SU-DHL-6 (cell line): ENCODE data around the gene MUCL3.
A peak's percentile ranks its signal among the peaks of the same experiment; 100 is the strongest.
"Not testable (repeated sequence)": the region's sequence is repeated elsewhere in the genome, so short reads cannot be mapped to it uniquely, and the experiment has no call there.

Experiments
- H2AFZ ChIP-seq: fragments of 200-600 bp; sonication (generic); 2 replicates; pipeline ENCODE4 v1.6.1; 2014; ENCODE audit warnings: low read depth, mild to moderate bottlenecking, moderate library complexity, mixed read lengths, antibody characterized with exemption, low read length; ENCODE audit not compliant: severe bottlenecking
- H3F3A ChIP-seq: fragments of 200-600 bp; shearing (Covaris generic); 2 replicates; pipeline ENCODE4 v1.6.0; 2016; ENCODE audit warnings: antibody characterized with exemption, mild to moderate bottlenecking; ENCODE audit not compliant: insufficient read depth
- H3K27ac ChIP-seq: fragments of 200-600 bp; sonication (generic); 2 replicates; pipeline ENCODE4 v1.5.1; 2016; ENCODE audit warnings: low read depth, mild to moderate bottlenecking, low read length, moderate library complexity, mixed read lengths
- H3K27me3 ChIP-seq: fragments of 200-600 bp; sonication (generic), shearing (Covaris generic); 2 replicates; pipeline ENCODE4 v1.6.0; 2014; ENCODE audit warnings: mild to moderate bottlenecking, low read length
- H3K36me3 ChIP-seq: fragments of 200-600 bp; sonication (generic); 2 replicates; pipeline ENCODE4 v1.6.1; 2014; ENCODE audit warnings: mild to moderate bottlenecking, low read length, mixed read lengths
- H3K4me2 ChIP-seq: fragments of 300-600, 200-600 bp; shearing (Covaris generic), sonication (generic); 2 replicates; pipeline ENCODE4 v1.6.0; 2014; ENCODE audit warnings: low read length, low read depth, mild to moderate bottlenecking; ENCODE audit not compliant: poor library complexity, severe bottlenecking
- H3K4me3 ChIP-seq: fragments of 200-600 bp; sonication (generic); 2 replicates; pipeline ENCODE4 v1.5.1; 2014; ENCODE audit warnings: antibody characterized with exemption, low read length, mild to moderate bottlenecking, mixed read lengths; ENCODE audit not compliant: insufficient read depth, poor library complexity, severe bottlenecking
- H3K79me2 ChIP-seq: fragments of 200-600 bp; sonication (generic); 2 replicates; pipeline ENCODE4 v1.6.1; 2014; ENCODE audit warnings: mild to moderate bottlenecking, low read length, moderate library complexity; ENCODE audit not compliant: insufficient read depth
- H3K9ac ChIP-seq: fragments of 200-600 bp; sonication (generic); 2 replicates; pipeline ENCODE4 v1.7.0; 2014; ENCODE audit warnings: mild to moderate bottlenecking, low read length
- H3K9me2 ChIP-seq: fragments of 200-600 bp; sonication (generic); replicated peaks from 2 replicates; pipeline ENCODE4 v1.6.1; 2014; ENCODE audit warnings: low read length; ENCODE audit not compliant: insufficient read depth
- H3K9me3 ChIP-seq: fragments of 200-600 bp; sonication (generic); 2 replicates; pipeline ENCODE4 v1.6.1; 2014; ENCODE audit warnings: low read length, mixed read lengths; ENCODE audit not compliant: insufficient read depth
- H4K20me1 ChIP-seq: fragments of 200-600 bp; sonication (generic); 2 replicates; pipeline ENCODE4 v1.6.1; 2014; ENCODE audit warnings: low read depth, mild to moderate bottlenecking, antibody characterized with exemption, low read length, moderate library complexity, mixed read lengths
- CTCF ChIP-seq: fragments of 200-600 bp; sonication (generic); IDR thresholded peaks from one replicate; pipeline ENCODE4 v1.5.1; 2017; ENCODE audit warnings: antibody characterized with exemption, mild to moderate bottlenecking, low read length, moderate library complexity; ENCODE audit not compliant: insufficient read depth, poor library complexity, severe bottlenecking
- EZH2phosphoT487 ChIP-seq: fragments of 200-600 bp; sonication (generic), shearing (Covaris generic); conservative IDR thresholded peaks from 2 replicates; pipeline ENCODE4 v1.6.1; 2018; ENCODE audit warnings: mild to moderate bottlenecking, antibody characterized with exemption, low read length, moderate library complexity, mixed read lengths

The MUCL3 gene

GRCh38 chr6:30964075-30964474, 23.3 kb downstream of the MUCL3 start:
- Histone ChIP-seq H3K4me2 (no peak overlapping the region), H3K9ac (no peak overlapping the region), H3F3A (no peaks in the 10 kb centered on the region), H3K9me3 (no peaks in the 10 kb centered on the region), H3K27ac (no peak overlapping the region), H3K79me2 (no peaks in the 10 kb centered on the region), H3K9me2 (no peaks in the 10 kb centered on the region), H2AFZ (no peak overlapping the region), H4K20me1 (no peaks in the 10 kb centered on the region), H3K4me3 (no peak overlapping the region), H3K36me3 (no peaks in the 10 kb centered on the region), H3K27me3 (no peaks in the 10 kb centered on the region)
- TF ChIP-seq EZH2phosphoT487 (no peak), CTCF (no peak)

GRCh38 chr6:30965140-30965601, 24.4 kb downstream of the MUCL3 start:
- Histone ChIP-seq H3K27ac (no peak overlapping the region), H3K27me3 (no peaks in the 10 kb centered on the region), H3K9me2 (no peaks in the 10 kb centered on the region), H3K79me2 (no peaks in the 10 kb centered on the region), H3F3A (no peaks in the 10 kb centered on the region), H3K4me2 (no peak overlapping the region), H4K20me1 (no peaks in the 10 kb centered on the region), H3K9me3 (no peaks in the 10 kb centered on the region), H2AFZ (no peak overlapping the region), H3K9ac (no peak overlapping the region), H3K36me3 (no peaks in the 10 kb centered on the region), H3K4me3 (no peak overlapping the region)
- TF ChIP-seq CTCF: no peak
- no peak for TF ChIP-seq EZH2phosphoT487

GRCh38 chr6:30966154-30966553, 25.4 kb downstream of the MUCL3 start:
- Histone ChIP-seq H4K20me1 (no peaks in the 10 kb centered on the region), H3K36me3 (no peaks in the 10 kb centered on the region), H3K9me3 (no peaks in the 10 kb centered on the region), H3K27ac (no peak overlapping the region), H3K4me3 (no peak overlapping the region), H3K79me2 (no peaks in the 10 kb centered on the region), H3K4me2 (no peak overlapping the region), H3K27me3 (no peaks in the 10 kb centered on the region), H3K9me2 (no peaks in the 10 kb centered on the region), H3F3A (no peaks in the 10 kb centered on the region), H3K9ac (no peak overlapping the region), H2AFZ (no peak overlapping the region)
- TF ChIP-seq EZH2phosphoT487 (no peak), CTCF (peak; percentile 27)

GRCh38 chr6:30969171-30969570, 28.4 kb downstream of the MUCL3 start:
- H3K27me3 ChIP-seq, H3F3A ChIP-seq, H3K9me3 ChIP-seq, H2AFZ ChIP-seq, H3K9me2 ChIP-seq, H3K9ac ChIP-seq, H4K20me1 ChIP-seq, H3K4me2 ChIP-seq, H3K4me3 ChIP-seq, H3K36me3 ChIP-seq, H3K79me2 ChIP-seq, H3K27ac ChIP-seq: not testable (repeated sequence)
